ENCODE results near the gene YOD1. TPM values are rescaled to one million over a fixed set of nuclear protein-coding genes. Genes with fewer than 3 reads are reported as not detected.

YOD1 gene
- polyA plus RNA-seq, 1 donor (not counting 4 experiments of a cell fraction or from before 2014, with no cell fraction given) = 5.2 TPM

DNA sequence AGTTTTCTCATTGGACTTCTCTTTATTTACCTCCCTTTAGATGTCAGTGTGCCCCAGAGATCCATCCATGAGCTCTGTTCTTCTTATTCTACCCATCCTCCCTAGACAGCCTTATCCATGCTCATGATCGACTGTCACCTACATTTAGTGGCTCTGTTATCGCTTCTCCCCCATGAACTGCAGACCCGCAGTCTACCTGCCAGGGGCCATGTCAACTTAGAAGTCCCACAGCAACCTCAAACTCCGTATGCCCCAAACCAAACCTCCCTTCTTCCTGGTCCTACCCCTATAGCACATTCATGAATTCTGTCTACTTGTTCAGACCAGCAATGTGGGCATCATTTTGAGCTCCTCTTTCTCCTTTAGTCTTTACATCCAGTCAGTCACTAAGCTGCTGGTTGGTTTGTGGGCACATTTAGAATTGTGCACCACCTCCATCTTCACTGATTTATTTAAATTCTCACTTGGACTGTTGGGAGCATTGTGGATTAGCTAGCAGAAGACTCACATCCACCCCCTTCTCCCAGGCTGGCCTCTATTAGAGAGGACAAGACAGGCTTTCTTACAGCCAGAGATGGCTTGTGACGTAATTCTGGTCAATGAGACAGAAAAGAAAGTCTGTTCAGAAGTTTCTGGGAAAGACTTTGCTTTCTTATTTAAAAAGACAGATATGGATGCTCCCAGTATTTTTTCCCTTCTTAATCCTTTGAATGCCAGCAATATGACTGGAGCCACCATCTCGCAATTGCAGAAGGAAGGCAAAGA is 37.5 kb downstream of the YOD1 start:
- Histone ChIP-seq H3K4me3 (ENCODE audit: control insufficient read depth in 2 of 3, extremely low read depth in 1 of 3, insufficient read depth in 2 of 3, low read depth in 1 of 3, low read length in 3 of 3) (no peak overlapping the region), H3K27ac (ENCODE audit: control insufficient read depth, insufficient read depth, low read length) (no peak overlapping the region), H3K27me3 (ENCODE audit: control insufficient read depth, extremely low read depth, insufficient read depth, low read length) (no peaks in the 10 kb centered on the region), H2AFZ (ENCODE audit: control insufficient read depth, low read length) (no peak overlapping the region), H3K9me3 (ENCODE audit: control insufficient read depth, low read depth, low read length) (no peaks in the 10 kb centered on the region), H3K4me1 (ENCODE audit: control insufficient read depth, extremely low read depth, insufficient read depth, low read length) (peaks cover 17% of the 10 kb centered on the region), H3K79me2 (ENCODE audit: control insufficient read depth, insufficient read depth, low read length) (no peaks in the 10 kb centered on the region), H3K9ac (ENCODE audit: control insufficient read depth, extremely low read depth, insufficient read depth, low read length) (no peak overlapping the region), H3K4me2 (ENCODE audit: control insufficient read depth, extremely low read depth, insufficient read depth, low read depth, low read length) (no peak overlapping the region), H4K20me1 (ENCODE audit: control insufficient read depth, extremely low read depth, insufficient read depth, low read length) (no peaks in the 10 kb centered on the region), H3K36me3 (ENCODE audit: control insufficient read depth in 2 of 2, extremely low read depth in 1 of 2, insufficient read depth in 2 of 2, low read length in 2 of 2) (no peaks in the 10 kb centered on the region), H3K9me1 (ENCODE audit: control insufficient read depth, extremely low read depth, insufficient read depth, low read length) (no peaks in the 10 kb centered on the region)
- DNase-seq (ENCODE audit: low read depth, low spot score) (no peak), FAIRE-seq (no peak)
- TF ChIP-seq EZH2 (IDR thresholded peaks at IDR 0.05; ENCODE audit: low read length) = no peak
- TF ChIP-seq, protein P1, sequence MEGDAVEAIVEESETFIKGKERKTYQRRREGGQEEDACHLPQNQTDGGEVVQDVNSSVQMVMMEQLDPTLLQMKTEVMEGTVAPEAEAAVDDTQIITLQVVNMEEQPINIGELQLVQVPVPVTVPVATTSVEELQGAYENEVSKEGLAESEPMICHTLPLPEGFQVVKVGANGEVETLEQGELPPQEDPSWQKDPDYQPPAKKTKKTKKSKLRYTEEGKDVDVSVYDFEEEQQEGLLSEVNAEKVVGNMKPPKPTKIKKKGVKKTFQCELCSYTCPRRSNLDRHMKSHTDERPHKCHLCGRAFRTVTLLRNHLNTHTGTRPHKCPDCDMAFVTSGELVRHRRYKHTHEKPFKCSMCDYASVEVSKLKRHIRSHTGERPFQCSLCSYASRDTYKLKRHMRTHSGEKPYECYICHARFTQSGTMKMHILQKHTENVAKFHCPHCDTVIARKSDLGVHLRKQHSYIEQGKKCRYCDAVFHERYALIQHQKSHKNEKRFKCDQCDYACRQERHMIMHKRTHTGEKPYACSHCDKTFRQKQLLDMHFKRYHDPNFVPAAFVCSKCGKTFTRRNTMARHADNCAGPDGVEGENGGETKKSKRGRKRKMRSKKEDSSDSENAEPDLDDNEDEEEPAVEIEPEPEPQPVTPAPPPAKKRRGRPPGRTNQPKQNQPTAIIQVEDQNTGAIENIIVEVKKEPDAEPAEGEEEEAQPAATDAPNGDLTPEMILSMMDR (optimal IDR thresholded peaks at IDR 0.05 in 1 of 3, IDR thresholded peaks at IDR 0.05 in 1 of 3, conservative IDR thresholded peaks at IDR 0.05 in 1 of 3; ENCODE audit: extremely low read depth in 1 of 3, insufficient read depth in 2 of 3, low read length in 3 of 3) = no peak
- dilution Hi-C loops (cut with MboI; ENCODE audit: extremely low pct_ligation_motif_present, low sequenced_read_pairs) = no loop called here

- Histone ChIP-seq H3K9me1 (ENCODE audit: control insufficient read depth, extremely low read depth, insufficient read depth, low read length) (no peaks in the 10 kb centered on the region), H3K27ac (ENCODE audit: control insufficient read depth, insufficient read depth, low read length) (no peak overlapping the region), H3K36me3 (ENCODE audit: control insufficient read depth in 2 of 2, extremely low read depth in 1 of 2, insufficient read depth in 2 of 2, low read length in 2 of 2) (no peaks in the 10 kb centered on the region), H3K4me2 (ENCODE audit: control insufficient read depth, extremely low read depth, insufficient read depth, low read depth, low read length) (no peak overlapping the region), H2AFZ (ENCODE audit: control insufficient read depth, low read length) (no peak overlapping the region), H3K4me1 (ENCODE audit: control insufficient read depth, extremely low read depth, insufficient read depth, low read length) (peaks cover 27% of the 10 kb centered on the region), H3K27me3 (ENCODE audit: control insufficient read depth, extremely low read depth, insufficient read depth, low read length) (no peaks in the 10 kb centered on the region), H3K9ac (ENCODE audit: control insufficient read depth, extremely low read depth, insufficient read depth, low read length) (no peak overlapping the region), H4K20me1 (ENCODE audit: control insufficient read depth, extremely low read depth, insufficient read depth, low read length) (no peaks in the 10 kb centered on the region), H3K79me2 (ENCODE audit: control insufficient read depth, insufficient read depth, low read length) (no peaks in the 10 kb centered on the region), H3K4me3 (ENCODE audit: control insufficient read depth in 2 of 3, extremely low read depth in 1 of 3, insufficient read depth in 2 of 3, low read depth in 1 of 3, low read length in 3 of 3) (no peak overlapping the region), H3K9me3 (ENCODE audit: control insufficient read depth, low read depth, low read length) (peaks cover 3% of the 10 kb centered on the region)
- no peak for TF ChIP-seq EZH2 (IDR thresholded peaks at IDR 0.05; ENCODE audit: low read length)
- TF ChIP-seq, protein P1 (optimal IDR thresholded peaks at IDR 0.05 in 1 of 3, IDR thresholded peaks at IDR 0.05 in 1 of 3, conservative IDR thresholded peaks at IDR 0.05 in 1 of 3; ENCODE audit: extremely low read depth in 1 of 3, insufficient read depth in 2 of 3, low read length in 3 of 3) = no peak
- DNase-seq (ENCODE audit: low read depth, low spot score) (no peak), FAIRE-seq (no peak)
- dilution Hi-C loops (cut with MboI; ENCODE audit: extremely low pct_ligation_motif_present, low sequenced_read_pairs) = no loop called here
These were observed 40.3 kb downstream of the YOD1 start for GRCh38 chr1:207010726-207011125.

All from keratinocyte (primary cell).